SK-N-SH (cell line): ENCODE results near the gene MYO10. TPM values are rescaled to one million over a fixed set of nuclear protein-coding genes. Genes with fewer than 3 reads are reported as not detected.

ENCODE experiments used
- CTCF ChIA-PET: fragments of 300-600, 350-600 bp; formaldehyde crosslinking; extraction: SDS; loops from one replicate; lab custom pipeline; 2021; lab: Yijun Ruan, JAX
- POLR2A ChIA-PET: fragments of 350-600 bp; sonication (Branson Sonifier 250); formaldehyde crosslinking; extraction: SDS; loops from one replicate; lab custom pipeline; 2020; ENCODE audit warnings: antibody characterized with exemption, inconsistent platforms; lab: Yijun Ruan, JAX
- DNase-seq: peaks from one replicate; pipeline ENCODE4 v3.0.0; 2012
- H2AFZ ChIP-seq: fragments of 200-600 bp; sonication (generic); 2 replicates; pipeline ENCODE4 v1.8.1; 2016; ENCODE audit warnings: antibody characterized with exemption, mild to moderate bottlenecking, low read depth
- H3F3A ChIP-seq: fragments of 200-600 bp; sonication (generic); replicated peaks from 2 replicates; pipeline ENCODE3; 2016; ENCODE audit warnings: antibody characterized with exemption, mild to moderate bottlenecking; ENCODE audit not compliant: insufficient read depth
- H3K27ac ChIP-seq, 2 experiments: fragments of 200-500 bp in 1 of 2; fragments of 200-600 bp in 1 of 2; sonication (Bioruptor generic) in 1 of 2; sonication (generic), shearing (Covaris generic) in 1 of 2; 2 replicates each; pipeline versions ENCODE4 v1.5.1 to v1.6.1; 2014 to 2016; ENCODE audit warnings: low read depth in 2 of 2, inconsistent platforms in 1 of 2, low read length in 1 of 2, mild to moderate bottlenecking in 1 of 2, mixed read lengths in 1 of 2
- H3K27me3 ChIP-seq: fragments of 200-600 bp; sonication (generic), shearing (Covaris generic); 2 replicates; pipeline ENCODE4 v1.6.1; 2016; ENCODE audit warnings: mixed run types; ENCODE audit not compliant: insufficient read depth
- H3K36me3 ChIP-seq, 2 experiments: fragments of 200-500 bp in 1 of 2; fragments of 200-600 bp in 1 of 2; sonication (Bioruptor generic) in 1 of 2; sonication (generic) in 1 of 2; replicated peaks in 1 of 2; 2 replicates each; pipeline versions ENCODE3 to v1.5.1; 2014 to 2016; ENCODE audit warnings: low read length in 1 of 2, mild to moderate bottlenecking in 1 of 2; ENCODE audit not compliant: insufficient read depth in 2 of 2, control insufficient read depth in 1 of 2
- H3K4me1 ChIP-seq, 2 experiments: fragments of 200-500 bp in 1 of 2; fragments of 200-600 bp in 1 of 2; sonication (Bioruptor generic) in 1 of 2; sonication (generic), shearing (Covaris generic) in 1 of 2; 2 replicates each; pipeline versions ENCODE4 v1.5.1 to v1.6.1; 2014 to 2016; ENCODE audit warnings: low read depth in 1 of 2, low read length in 1 of 2, mixed run types in 1 of 2; ENCODE audit not compliant: insufficient read depth in 2 of 2, control insufficient read depth in 1 of 2
- H3K4me2 ChIP-seq: fragments of 200-600 bp; sonication (generic), shearing (Covaris generic); 2 replicates; pipeline ENCODE4 v1.6.1; 2017; ENCODE audit warnings: mixed run types
- H3K4me3 ChIP-seq, 2 experiments: fragments of 200-500 bp in 1 of 2; fragments of 200-600 bp in 1 of 2; sonication (Bioruptor generic) in 1 of 2; sonication (generic), shearing (Covaris generic) in 1 of 2; 2 replicates each; pipeline versions ENCODE4 v1.5.1 to v1.8.1; 2014 to 2016; ENCODE audit warnings: low read depth in 2 of 2, inconsistent platforms in 1 of 2, low read length in 1 of 2, mild to moderate bottlenecking in 1 of 2, mixed read lengths in 1 of 2, moderate library complexity in 1 of 2
- H3K79me2 ChIP-seq: fragments of 200-600 bp; sonication (generic); 2 replicates; pipeline ENCODE4 v1.8.1; 2017; ENCODE audit warnings: mild to moderate bottlenecking; ENCODE audit not compliant: insufficient read depth
- H3K9ac ChIP-seq: fragments of 200-600 bp; sonication (generic); 2 replicates; pipeline ENCODE4 v1.6.1; 2017; ENCODE audit warnings: mixed run types
- H3K9me2 ChIP-seq: fragments of 200-600 bp; sonication (generic); 2 replicates; pipeline ENCODE4 v1.6.1; 2017; ENCODE audit warnings: mixed run types
- H3K9me3 ChIP-seq: fragments of 200-600 bp; sonication (generic); 2 replicates; pipeline ENCODE4 v1.6.1; 2017; ENCODE audit warnings: mixed run types, mild to moderate bottlenecking, moderate library complexity
- H4K20me1 ChIP-seq: fragments of 200-600 bp; sonication (generic); 2 replicates; pipeline ENCODE4 v1.6.1; 2017; ENCODE audit warnings: mild to moderate bottlenecking, mixed run types; ENCODE audit not compliant: insufficient read depth
- EZH2phosphoT487 ChIP-seq: fragments of 200-600 bp; sonication (generic); IDR thresholded peaks from 2 replicates; pipeline ENCODE4 v1.6.1; 2017; ENCODE audit warnings: low read depth, mixed run types, mild to moderate bottlenecking, antibody characterized with exemption, moderate library complexity, borderline replicate concordance
- FOXM1 ChIP-seq: IDR thresholded peaks from 2 replicates; pipeline ENCODE4 v1.4.0; 2012; ENCODE audit warnings: low read depth, mild to moderate bottlenecking
- GABPA ChIP-seq: IDR thresholded peaks from 2 replicates; pipeline ENCODE4 v1.4.0; 2012; ENCODE audit warnings: low read depth, mild to moderate bottlenecking
- JUND ChIP-seq: IDR thresholded peaks from 2 replicates; pipeline ENCODE4 v1.4.0; 2012
- MAX ChIP-seq: IDR thresholded peaks from 2 replicates; pipeline ENCODE4 v1.4.0; 2012; ENCODE audit warnings: low read depth
- MXI1 ChIP-seq: IDR thresholded peaks from 2 replicates; pipeline ENCODE4 v1.6.1; 2012; ENCODE audit warnings: mild to moderate bottlenecking, low read depth, low read length, improper control_type of control experiment
- NFIC ChIP-seq: IDR thresholded peaks from 2 replicates; pipeline ENCODE4 v1.4.0; 2012; ENCODE audit warnings: borderline replicate concordance
- NRF1 ChIP-seq: IDR thresholded peaks from 2 replicates; pipeline ENCODE4 v1.6.1; 2012; ENCODE audit warnings: low read depth, mild to moderate bottlenecking, low read length
- PBX3 ChIP-seq: IDR thresholded peaks from 2 replicates; pipeline ENCODE4; 2012
- POLR2AphosphoS5 ChIP-seq: IDR thresholded peaks from 2 replicates; pipeline ENCODE4 v1.6.1; 2012; ENCODE audit warnings: low read depth, low read length
- RFX5 ChIP-seq: IDR thresholded peaks from 2 replicates; pipeline ENCODE4 v1.6.1; 2012; ENCODE audit warnings: mild to moderate bottlenecking, improper control_type of control experiment, low read length
- RXRA ChIP-seq: IDR thresholded peaks from 2 replicates; pipeline ENCODE4 v1.4.0; 2012; ENCODE audit warnings: low read depth, mild to moderate bottlenecking, borderline replicate concordance
- SIN3A ChIP-seq: IDR thresholded peaks from 2 replicates; pipeline ENCODE4 v1.6.1; 2012; ENCODE audit warnings: low read depth, mild to moderate bottlenecking, low read length, moderate library complexity, borderline replicate concordance
- SMC3 ChIP-seq: IDR thresholded peaks from 2 replicates; pipeline ENCODE4 v1.6.1; 2012; ENCODE audit warnings: low read depth, low read length, improper control_type of control experiment
- TCF12 ChIP-seq: IDR thresholded peaks from 2 replicates; pipeline ENCODE4 v1.4.0; 2012
- USF1 ChIP-seq: IDR thresholded peaks from 2 replicates; pipeline ENCODE4 v1.4.0; 2012; ENCODE audit warnings: low read depth, borderline replicate concordance
- WGBS: methylation state at CpG from one replicate; pipeline ENCODE4 v1.1.6; 2017; ENCODE audit warnings: low lambda C conversion rate; 5-methylcytosine and 5-hydroxymethylcytosine counted together
- polyA plus RNA-seq, 3 experiments: library from polyadenylated mRNA; depleted of rRNA; stranded (reverse); fragments of >200 nt; gene quantifications; 2 replicates each; pipeline ENCODE4 v1.2.3, GENCODE V29; 2012

The MYO10 gene
- polyA plus RNA-seq, 1 of the 3 experiments (the other 2 are of a cell fraction), result 8.1 TPM

- no peak overlapping the region for H3K4me2 ChIP-seq
- no peaks in the 10 kb centered on the region for H3K27me3 ChIP-seq
- H3K27ac ChIP-seq, result peak overlapping the region; percentile 16 to 31; a peak in 3 of 4 replicates
- peaks cover 41% of the 10 kb centered on the region for H4K20me1 ChIP-seq
- H3F3A ChIP-seq, result peaks cover 18% of the 10 kb centered on the region
- H3K79me2 ChIP-seq, result peaks cover 6% of the 10 kb centered on the region
- H3K36me3 ChIP-seq, result peaks cover 24 to 79% of the 10 kb centered on the region in 2 experiments
- peaks cover 0 to 24% of the 10 kb centered on the region in 2 experiments; a peak in 2 of 4 replicates for H3K4me1 ChIP-seq
- 55% methylated on average over 3 of the region's 3 CpGs for WGBS
- H3K9me2 ChIP-seq, result no peaks in the 10 kb centered on the region
- POLR2A ChIA-PET, result no interaction called here
- H3K9me3 ChIP-seq, result no peaks in the 10 kb centered on the region
- TF ChIP-seq MXI1, result no peak
- no peak for TF ChIP-seq RFX5
- no peak for TF ChIP-seq RXRA
- TF ChIP-seq FOXM1, result no peak
- TF ChIP-seq PBX3, result peak; percentile 13; the same call in 1 of the 2 replicates
- 0 out of 2 replicates have a peak, but pooled peaks have one; percentile 33 for TF ChIP-seq USF1
- no peak for TF ChIP-seq SMC3
- TF ChIP-seq GABPA, result no peak
- TF ChIP-seq SIN3A, result no peak
- TF ChIP-seq EZH2phosphoT487, result no peak
- no peak for TF ChIP-seq POLR2AphosphoS5
- no peak; the same call in 1 of the 2 replicates for TF ChIP-seq TCF12
- TF ChIP-seq NFIC, result peak; percentile 51; the same call in 1 of the 2 replicates
- CTCF ChIA-PET, result interaction anchor here (1.0 to 7.8 kb wide), 5 partner anchors 9 to 522 kb away, joined by 3 to 74 read pairs (median 3); no protein-coding TSS in a partner anchor
- no peak overlapping the region for H3K9ac ChIP-seq
- H2AFZ ChIP-seq, result no peak overlapping the region
- DNase-seq, result no peak
- H3K4me3 ChIP-seq, result no peak overlapping the region
Measured at GRCh38 chr5:16669776-16670175, 266.3 kb downstream of the MYO10 start.

- ChIA-PET CTCF (interaction anchor here (1.5 to 7.8 kb wide), 2 partner anchors 22 to 179 kb away, joined by 3 to 74 read pairs; no protein-coding TSS in a partner anchor), POLR2A (no interaction called here)
- H3F3A ChIP-seq, result peaks cover 16% of the 10 kb centered on the region
- no peak overlapping the region for H3K4me3 ChIP-seq
- H2AFZ ChIP-seq, result no peak overlapping the region
- no peak overlapping the region for H3K4me2 ChIP-seq
- 96% methylated on average over 6 of the region's 6 CpGs for WGBS
- TF ChIP-seq MAX (no peak), SIN3A (no peak), JUND (no peak), NFIC (no peak), RXRA (no peak), NRF1 (no peak)
- no peaks in the 10 kb centered on the region for H3K9me3 ChIP-seq
- no peak for DNase-seq
- H4K20me1 ChIP-seq, result peaks cover 45% of the 10 kb centered on the region
- no peaks in the 10 kb centered on the region for H3K27me3 ChIP-seq
- no peaks in the 10 kb centered on the region for H3K9me2 ChIP-seq
- H3K79me2 ChIP-seq, result peaks cover 3% of the 10 kb centered on the region
- H3K36me3 ChIP-seq, result peaks cover 21 to 75% of the 10 kb centered on the region in 2 experiments
- H3K27ac ChIP-seq, result no peak overlapping the region
- no peak overlapping the region for H3K9ac ChIP-seq
- H3K4me1 ChIP-seq, result peaks cover 0 to 26% of the 10 kb centered on the region in 2 experiments; a peak in 2 of 4 replicates
Measured at GRCh38 chr5:16668631-16669030, 267.5 kb downstream of the MYO10 start.
